ENCODE data around the gene TTC12. TPM values are rescaled to one million over a fixed set of nuclear protein-coding genes. Genes with fewer than 3 reads are reported as not detected.
A peak's percentile ranks its signal among the peaks of the same experiment; 100 is the strongest.

The TTC12 gene
- total RNA-seq, 2 donors from 2014 or later: 22.3 to 134 TPM

GRCh38 chr11:113314065-113314388 is 356 bp upstream of the TTC12 start:
- peak overlapping the region in 2 of 4 donors; percentile 89 to 92 for H3K27ac ChIP-seq
- no peaks in the 10 kb centered on the region for H3K27me3 ChIP-seq
- H3K4me3 ChIP-seq: peak overlapping the region in 1 of 2 donors; percentile 82
- intact Hi-C loops (cut with DNase I): no loop called here
- H3K4me1 ChIP-seq: peaks cover 13% of the 10 kb centered on the region
- TF ChIP-seq POLR2A (IDR thresholded peaks at IDR 0.05) (no peak), CTCF (IDR thresholded peaks at IDR 0.05) (no peak)
- no peaks in the 10 kb centered on the region for H3K36me3 ChIP-seq (replicated peaks in 1 of 2; ENCODE audit: insufficient read depth in 1 of 2, low read depth in 2 of 2)
- no peak for ATAC-seq
- no peaks in the 10 kb centered on the region for H3K9me3 ChIP-seq
- 1 to 4% methylated on average over 9 of the region's 9 CpGs for WGBS, 2 donors
- DNase-seq: no peak

GRCh38 chr11:113315811-113316210 is 1.4 kb downstream of the TTC12 start:
- ATAC-seq (no peak), DNase-seq (no peak)
- peak overlapping the region in 1 of 4 donors; percentile 92 for H3K27ac ChIP-seq
- intact Hi-C loops (cut with DNase I): no loop called here
- H3K27me3 ChIP-seq: no peaks in the 10 kb centered on the region
- WGBS, 2 donors: 41 to 45% methylated on average over 6 of the region's 6 CpGs
- H3K9me3 ChIP-seq: no peaks in the 10 kb centered on the region
- H3K4me3 ChIP-seq: no peak overlapping the region
- H3K4me1 ChIP-seq: peaks cover 13% of the 10 kb centered on the region
- TF ChIP-seq POLR2A (IDR thresholded peaks at IDR 0.05): no peak
- no peak for TF ChIP-seq CTCF (IDR thresholded peaks at IDR 0.05)
- no peaks in the 10 kb centered on the region for H3K36me3 ChIP-seq (replicated peaks in 1 of 2; ENCODE audit: insufficient read depth in 1 of 2, low read depth in 2 of 2)

GRCh38 chr11:113316256-113316655 is 1.9 kb downstream of the TTC12 start:
- Histone ChIP-seq H3K27ac (no peak overlapping the region), H3K9me3 (no peaks in the 10 kb centered on the region), H3K4me3 (no peak overlapping the region), H3K27me3 (no peaks in the 10 kb centered on the region), H3K4me1 (peaks cover 13% of the 10 kb centered on the region), H3K36me3 (replicated peaks in 1 of 2; ENCODE audit: insufficient read depth in 1 of 2, low read depth in 2 of 2) (no peaks in the 10 kb centered on the region)
- DNase-seq: no peak
- intact Hi-C loops (cut with DNase I): no loop called here
- no peak for ATAC-seq
- TF ChIP-seq POLR2A (IDR thresholded peaks at IDR 0.05) (no peak), CTCF (IDR thresholded peaks at IDR 0.05) (no peak)
- 42 to 58% methylated on average over 1 of the region's 1 CpG for WGBS, 2 donors

- H3K9me3 ChIP-seq: no peaks in the 10 kb centered on the region
- no peak for DNase-seq
- H3K4me1 ChIP-seq: peaks cover 13% of the 10 kb centered on the region
- H3K36me3 ChIP-seq (replicated peaks in 1 of 2; ENCODE audit: insufficient read depth in 1 of 2, low read depth in 2 of 2): no peaks in the 10 kb centered on the region
- H3K27ac ChIP-seq: no peak overlapping the region
- intact Hi-C loops (cut with DNase I): no loop called here
- no peaks in the 10 kb centered on the region for H3K27me3 ChIP-seq
- no peak overlapping the region for H3K4me3 ChIP-seq
- ATAC-seq: no peak
- TF ChIP-seq POLR2A (IDR thresholded peaks at IDR 0.05): no peak
- no peak for TF ChIP-seq CTCF (IDR thresholded peaks at IDR 0.05)
- WGBS, 2 donors: 90 to 97% methylated on average over 2 of the region's 2 CpGs
These were observed 3.0 kb downstream of the TTC12 start for GRCh38 chr11:113317339-113317738.

- ATAC-seq (no peak), DNase-seq (no peak)
- TF ChIP-seq CTCF (IDR thresholded peaks at IDR 0.05) (no peak), POLR2A (IDR thresholded peaks at IDR 0.05) (no peak)
- WGBS, 2 donors: 88 to 93% methylated on average over 4 of the region's 4 CpGs
- Histone ChIP-seq H3K4me3 (no peak overlapping the region), H3K9me3 (no peaks in the 10 kb centered on the region), H3K27ac (no peak overlapping the region), H3K4me1 (peaks cover 9% of the 10 kb centered on the region), H3K36me3 (replicated peaks in 1 of 2; ENCODE audit: insufficient read depth in 1 of 2, low read depth in 2 of 2) (peaks cover 0 to 3% of the 10 kb centered on the region in 2 donors), H3K27me3 (no peaks in the 10 kb centered on the region)
- intact Hi-C loops (cut with DNase I): no loop called here
These were observed 4.7 kb downstream of the TTC12 start for GRCh38 chr11:113319085-113319484.

Measured in body of pancreas (tissue), 4 donors.